H9 (cell line): ENCODE measurements around the gene ZNF202. TPM values are rescaled to one million over a fixed set of nuclear protein-coding genes. Genes with fewer than 3 reads are reported as not detected.

Source experiments
- DNase-seq: peaks from one replicate; pipeline ENCODE4 v3.0.0-alpha.2; 2017
- H2AFZ ChIP-seq: one replicate; pipeline ENCODE4 v1.6.1; 2013; ENCODE audit warnings: mild to moderate bottlenecking, low read length, control low read depth, moderate library complexity
- H2AK5ac ChIP-seq: 2 replicates; pipeline ENCODE4 v1.6.1; 2013; ENCODE audit warnings: low read length, control low read depth, mixed read lengths; ENCODE audit not compliant: insufficient read length
- H2BK120ac ChIP-seq: one replicate; pipeline ENCODE4 v1.6.1; 2013; ENCODE audit warnings: low read depth, mild to moderate bottlenecking, low read length, control low read depth, inconsistent platforms; ENCODE audit not compliant: poor library complexity, severe bottlenecking
- H2BK12ac ChIP-seq: 2 replicates; pipeline ENCODE4 v1.6.1; 2013; ENCODE audit warnings: low read length, control low read depth, mixed read lengths, low read depth; ENCODE audit not compliant: insufficient read length
- H2BK15ac ChIP-seq: 2 replicates; pipeline ENCODE4 v1.6.1; 2013; ENCODE audit warnings: low read depth, low read length, control low read depth
- H2BK20ac ChIP-seq: one replicate; pipeline ENCODE4 v1.6.1; 2013; ENCODE audit warnings: low read depth, mild to moderate bottlenecking, low read length, control low read depth, inconsistent platforms; ENCODE audit not compliant: poor library complexity, severe bottlenecking
- H2BK5ac ChIP-seq: 2 replicates; pipeline ENCODE4 v1.6.1; 2013; ENCODE audit warnings: low read length, control low read depth, mixed read lengths; ENCODE audit not compliant: insufficient read length
- H3K14ac ChIP-seq: 2 replicates; pipeline ENCODE4 v1.6.1; 2013; ENCODE audit warnings: low read length, control low read depth; ENCODE audit not compliant: insufficient read depth
- H3K18ac ChIP-seq: 2 replicates; pipeline ENCODE4 v1.6.1; 2013; ENCODE audit warnings: low read depth, mild to moderate bottlenecking, mixed read lengths, low read length, control low read depth; ENCODE audit not compliant: insufficient read length
- H3K23ac ChIP-seq: 2 replicates; pipeline ENCODE4 v1.6.1; 2013; ENCODE audit warnings: low read length, control low read depth, mixed read lengths, low read depth; ENCODE audit not compliant: insufficient read length
- H3K23me2 ChIP-seq: 2 replicates; pipeline ENCODE4 v1.6.1; 2013; ENCODE audit warnings: low read depth, mild to moderate bottlenecking, mixed read lengths, low read length, control low read depth; ENCODE audit not compliant: insufficient read length, poor library complexity, severe bottlenecking
- H3K27ac ChIP-seq: 2 replicates; pipeline ENCODE4 v1.5.1; 2013; ENCODE audit warnings: low read length, control low read depth, mixed read lengths, low read depth; ENCODE audit not compliant: insufficient read length
- H3K27me3 ChIP-seq: 2 replicates; pipeline ENCODE4 v1.6.1; 2013; ENCODE audit warnings: low read length, control low read depth, inconsistent platforms; ENCODE audit not compliant: insufficient read depth
- H3K4ac ChIP-seq: 2 replicates; pipeline ENCODE4 v1.6.1; 2013; ENCODE audit warnings: low read depth, mild to moderate bottlenecking, control low read depth, inconsistent platforms, low read length, moderate library complexity
- H3K4me1 ChIP-seq: 2 replicates; pipeline ENCODE4 v1.6.1; 2013; ENCODE audit warnings: low read length, control low read depth, inconsistent platforms; ENCODE audit not compliant: insufficient read depth
- H3K4me2 ChIP-seq: 2 replicates; pipeline ENCODE4 v1.6.1; 2013; ENCODE audit warnings: low read length, control low read depth, mixed read lengths; ENCODE audit not compliant: insufficient read length, insufficient read depth
- H3K56ac ChIP-seq: 2 replicates; pipeline ENCODE4 v1.6.1; 2013; ENCODE audit warnings: low read depth, mild to moderate bottlenecking, mixed read lengths, low read length, control low read depth; ENCODE audit not compliant: insufficient read length
- H3K79me1 ChIP-seq: 2 replicates; pipeline ENCODE4 v1.6.1; 2013; ENCODE audit warnings: low read depth, mild to moderate bottlenecking, moderate library complexity, low read length, control low read depth, inconsistent platforms; ENCODE audit not compliant: insufficient read depth, poor library complexity, severe bottlenecking
- H3K79me2 ChIP-seq: 2 replicates; pipeline ENCODE4 v1.6.1; 2013; ENCODE audit warnings: low read length, control low read depth, inconsistent platforms; ENCODE audit not compliant: insufficient read depth
- H3K9ac ChIP-seq: 2 replicates; pipeline ENCODE4 v1.6.1; 2013; ENCODE audit warnings: low read length, control low read depth, mixed read lengths; ENCODE audit not compliant: insufficient read length; ENCODE audit errors: extremely low read depth
- H3K9me3 ChIP-seq: one replicate; pipeline ENCODE4 v1.6.1; 2013; ENCODE audit warnings: low read depth, low read length, inconsistent platforms; ENCODE audit not compliant: control insufficient read depth
- H3T11ph ChIP-seq: one replicate; pipeline ENCODE4 v1.6.1; 2013; ENCODE audit warnings: mild to moderate bottlenecking, low read length, control low read depth, inconsistent platforms
- H4K20me1 ChIP-seq: one replicate; pipeline ENCODE4 v1.6.1; 2013; ENCODE audit not compliant: control insufficient read depth, insufficient read length, insufficient read depth
- H4K5ac ChIP-seq: 2 replicates; pipeline ENCODE4 v1.6.1; 2013; ENCODE audit warnings: low read depth, mild to moderate bottlenecking, mixed read lengths, low read length, control low read depth; ENCODE audit not compliant: insufficient read length
- H4K8ac ChIP-seq: replicated peaks from 2 replicates; pipeline ENCODE4 v1.6.1; 2013; ENCODE audit warnings: low read length, control low read depth, mixed read lengths, low read depth; ENCODE audit not compliant: insufficient read length
- H4K91ac ChIP-seq: 2 replicates; pipeline ENCODE4 v1.6.1; 2013; ENCODE audit warnings: low read depth, mild to moderate bottlenecking, moderate library complexity, mixed read lengths, low read length, control low read depth; ENCODE audit not compliant: insufficient read length
- H3K27ac Mint-ChIP-seq, 3 experiments: 2 replicates in 2 of 3; 3 replicates in 1 of 3; pipeline ENCODE4 v1.8.0; 2020 to 2021; ENCODE audit warnings: mixed read lengths in 3 of 3, mild to moderate bottlenecking in 1 of 3, moderate library complexity in 1 of 3
- H3K27me3 Mint-ChIP-seq: 2 replicates; pipeline ENCODE4 v1.8.0; 2021; ENCODE audit warnings: low read depth, mild to moderate bottlenecking, moderate library complexity, mixed read lengths
- H3K36me3 Mint-ChIP-seq, 3 experiments: 2 replicates in 2 of 3; 3 replicates in 1 of 3; pipeline ENCODE4 v1.8.0; 2020 to 2021; ENCODE audit warnings: low read depth in 3 of 3, mixed read lengths in 3 of 3; ENCODE audit not compliant: insufficient read depth in 1 of 3
- H3K4me1 Mint-ChIP-seq, 2 experiments: 2 replicates each; pipeline ENCODE4 v1.8.0; 2020; ENCODE audit warnings: mixed read lengths in 2 of 2
- H3K4me3 Mint-ChIP-seq, 2 experiments: 2 replicates in 1 of 2; 3 replicates in 1 of 2; pipeline ENCODE4 v1.8.0; 2020 to 2021; ENCODE audit warnings: mild to moderate bottlenecking in 2 of 2, mixed read lengths in 2 of 2, moderate library complexity in 1 of 2
- H3K9me3 Mint-ChIP-seq, 2 experiments: 2 replicates in 1 of 2; 3 replicates in 1 of 2; pipeline ENCODE4 v1.8.0; 2020; ENCODE audit warnings: mild to moderate bottlenecking in 2 of 2, mixed read lengths in 2 of 2, moderate library complexity in 1 of 2
- WGBS: extraction: QIAGEN DNeasy Blood & Tissue Kit; methylation state at CpG from one replicate; pipeline ENCODE4 v1.1.7; 2013; ENCODE audit warnings: missing lambda C conversion rate, low lambda C conversion rate, mixed read lengths; ENCODE audit not compliant: insufficient read length; ENCODE audit errors: extremely low coverage; 5-methylcytosine and 5-hydroxymethylcytosine counted together
- total RNA-seq: library from RNA; stranded (reverse); gene quantifications from 2 replicates; pipeline ENCODE4 v1.2.1, GENCODE V29; 2021
- TF ChIP-seq, protein P1 (sequence below): fragments of 200-600 bp; sonication (generic); conservative IDR thresholded peaks from 3 replicates; pipeline ENCODE4 v1.8.0; 2021; ENCODE audit warnings: antibody characterized with exemption, mild to moderate bottlenecking

Gene ZNF202
- total RNA-seq, 1 experiment from 2014 or later, result 49.2 TPM

DNA sequence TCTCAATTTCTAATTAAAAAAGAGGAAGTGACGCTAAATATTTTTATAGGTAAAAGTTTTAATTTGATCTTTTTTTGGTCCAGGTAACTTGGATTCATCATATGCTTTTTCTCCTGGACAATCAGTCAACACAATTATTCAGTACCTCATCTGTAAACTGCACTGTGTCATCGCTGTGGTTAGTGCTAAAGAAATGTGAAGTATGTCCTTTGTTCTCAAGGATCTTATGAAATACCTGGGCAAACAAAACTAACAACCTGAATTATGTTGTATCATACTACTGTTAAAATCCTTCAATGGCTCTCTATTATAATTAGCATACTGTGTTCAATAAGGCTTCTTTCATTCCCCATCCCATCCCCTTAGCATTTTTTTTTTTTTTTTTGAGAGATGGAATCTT lies 67.2 kb downstream of the ZNF202 start:
- WGBS, result no CpG with 5 or more reads among the region's 2 CpGs
- Histone ChIP-seq H3K23me2 (no peaks in the 10 kb centered on the region), H3T11ph (no peak overlapping the region), H2BK5ac (no peak overlapping the region), H4K91ac (no peak overlapping the region), H3K4me2 (no peak overlapping the region), H3K9me3 (no peaks in the 10 kb centered on the region), H3K79me2 (no peaks in the 10 kb centered on the region), H4K5ac (no peak overlapping the region), H4K20me1 (no peaks in the 10 kb centered on the region), H2BK120ac (no peak overlapping the region), H3K14ac (no peak overlapping the region), H3K56ac (no peak overlapping the region), H3K9ac (no peak overlapping the region), H3K27me3 (no peaks in the 10 kb centered on the region), H2AFZ (no peak overlapping the region), H3K4ac (no peak overlapping the region), H2BK20ac (no peak overlapping the region), H3K4me1 (peaks cover 5% of the 10 kb centered on the region; the same call in 1 of the 2 replicates), H3K18ac (no peak overlapping the region), H3K23ac (no peak overlapping the region), H2AK5ac (no peak overlapping the region), H4K8ac (no peak overlapping the region), H3K79me1 (no peaks in the 10 kb centered on the region), H2BK15ac (no peak overlapping the region), H2BK12ac (no peak overlapping the region), H3K27ac (no peak overlapping the region)
- Mint-ChIP-seq H3K36me3 (no peaks in the 10 kb centered on the region; a peak in 1 of 7 replicates), H3K4me3 (no peak overlapping the region), H3K27me3 (peaks cover 7% of the 10 kb centered on the region), H3K4me1 (peaks cover 5 to 10% of the 10 kb centered on the region in 2 experiments), H3K9me3 (peaks cover 0 to 2% of the 10 kb centered on the region in 2 experiments; a peak in 1 of 5 replicates), H3K27ac (no peak overlapping the region)
- no peak for DNase-seq
- TF ChIP-seq, protein P1, sequence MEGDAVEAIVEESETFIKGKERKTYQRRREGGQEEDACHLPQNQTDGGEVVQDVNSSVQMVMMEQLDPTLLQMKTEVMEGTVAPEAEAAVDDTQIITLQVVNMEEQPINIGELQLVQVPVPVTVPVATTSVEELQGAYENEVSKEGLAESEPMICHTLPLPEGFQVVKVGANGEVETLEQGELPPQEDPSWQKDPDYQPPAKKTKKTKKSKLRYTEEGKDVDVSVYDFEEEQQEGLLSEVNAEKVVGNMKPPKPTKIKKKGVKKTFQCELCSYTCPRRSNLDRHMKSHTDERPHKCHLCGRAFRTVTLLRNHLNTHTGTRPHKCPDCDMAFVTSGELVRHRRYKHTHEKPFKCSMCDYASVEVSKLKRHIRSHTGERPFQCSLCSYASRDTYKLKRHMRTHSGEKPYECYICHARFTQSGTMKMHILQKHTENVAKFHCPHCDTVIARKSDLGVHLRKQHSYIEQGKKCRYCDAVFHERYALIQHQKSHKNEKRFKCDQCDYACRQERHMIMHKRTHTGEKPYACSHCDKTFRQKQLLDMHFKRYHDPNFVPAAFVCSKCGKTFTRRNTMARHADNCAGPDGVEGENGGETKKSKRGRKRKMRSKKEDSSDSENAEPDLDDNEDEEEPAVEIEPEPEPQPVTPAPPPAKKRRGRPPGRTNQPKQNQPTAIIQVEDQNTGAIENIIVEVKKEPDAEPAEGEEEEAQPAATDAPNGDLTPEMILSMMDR, result no peak

Other genes with a start within 250 kb of the ZNF202 start
- 0.64 and 0.77 TPM in 2 replicates for gene SCN3B, start 87.0 kb downstream of the ZNF202 start, total RNA-seq
- not detected in 2 replicates for gene OR6X1, start 12.9 kb upstream of the ZNF202 start, total RNA-seq
- gene OR6M1, start 64.7 kb upstream of the ZNF202 start, total RNA-seq, result not detected in 2 replicates
- not detected in 2 replicates for gene TMEM225, start 144.0 kb upstream of the ZNF202 start, total RNA-seq
- gene OR8D4, start 160.5 kb upstream of the ZNF202 start, total RNA-seq, result not detected in 2 replicates
- gene OR4D5, start 198.0 kb upstream of the ZNF202 start, total RNA-seq, result not detected in 2 replicates
- gene OR6T1, start 202.2 kb upstream of the ZNF202 start, total RNA-seq, result not detected in 2 replicates
- not detected in 2 replicates for gene OR10S1, start 236.1 kb upstream of the ZNF202 start, total RNA-seq